ENCODE results near the gene FETUB.

The FETUB gene

GRCh38 chr3:186648851-186649250 is 8.7 kb downstream of the FETUB start:
- TF ChIP-seq JUND (IDR thresholded peaks at IDR 0.05; ENCODE audit: low read depth) = no peak
- DNase-seq (ENCODE audit: low read depth in 1 of 2, low spot score in 1 of 2) = no peak
- in situ Hi-C loops (cut with HindIII; ENCODE audit: low pct_unique_long_range_greater_than_20kb, low sequenced_read_pairs) = no loop called here

- in situ Hi-C loops (cut with HindIII; ENCODE audit: low pct_unique_long_range_greater_than_20kb, low sequenced_read_pairs) = no loop called here
Measured at GRCh38 chr3:186651678-186652215, 11.5 kb downstream of the FETUB start.

GRCh38 chr3:186653080-186653707 is 13.0 kb downstream of the FETUB start:
- no peak for DNase-seq (ENCODE audit: low read depth in 1 of 2, low spot score in 1 of 2)
- in situ Hi-C loops (cut with HindIII; ENCODE audit: low pct_unique_long_range_greater_than_20kb, low sequenced_read_pairs) = no loop called here
- no peak for TF ChIP-seq JUND (IDR thresholded peaks at IDR 0.05; ENCODE audit: low read depth)

More at GRCh38 chr3:186651678-186652215, 11.5 kb downstream of the FETUB start:
- TF ChIP-seq JUND (IDR thresholded peaks at IDR 0.05; ENCODE audit: low read depth) = no peak
- no peak for DNase-seq (ENCODE audit: low read depth in 1 of 2, low spot score in 1 of 2)

DNA sequence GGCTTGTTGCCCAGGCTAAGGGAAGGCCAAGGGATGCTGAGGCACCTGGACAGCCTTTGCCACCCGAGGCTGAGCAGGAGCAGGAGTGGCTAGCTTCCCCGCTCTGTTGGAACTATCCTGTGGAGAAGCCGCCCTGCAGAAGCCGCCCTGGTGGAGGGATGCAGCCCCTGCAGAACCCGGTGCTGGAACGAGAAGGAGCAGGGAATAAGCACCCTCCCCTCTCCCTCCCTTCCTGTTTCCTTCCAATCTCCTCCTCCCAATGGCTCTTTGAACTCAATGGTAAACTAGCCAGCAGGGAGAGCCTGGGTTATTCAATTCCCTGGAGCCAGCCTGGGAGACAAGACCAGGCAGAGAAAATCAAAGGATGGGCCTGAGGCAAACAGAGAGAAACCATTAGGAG is 13.8 kb downstream of the FETUB start:
- no peak for TF ChIP-seq JUND (IDR thresholded peaks at IDR 0.05; ENCODE audit: low read depth)
- DNase-seq (ENCODE audit: low read depth in 1 of 2, low spot score in 1 of 2) = peak in 1 of 2 experiments; percentile 26

GRCh38 chr3:186663361-186664118 is 23.3 kb downstream of the FETUB start:
- TF ChIP-seq JUND (IDR thresholded peaks at IDR 0.05; ENCODE audit: low read depth) = no peak
- no peak for DNase-seq (ENCODE audit: low read depth in 1 of 2, low spot score in 1 of 2)
- in situ Hi-C loops (cut with HindIII; ENCODE audit: low pct_unique_long_range_greater_than_20kb, low sequenced_read_pairs) = no loop called here

More for the DNA sequence above, 13.8 kb downstream of the FETUB start:
- in situ Hi-C loops (cut with HindIII; ENCODE audit: low pct_unique_long_range_greater_than_20kb, low sequenced_read_pairs) = no loop called here

GRCh38 chr3:186664119-186664495 is 23.9 kb downstream of the FETUB start:
- DNase-seq (ENCODE audit: low read depth in 1 of 2, low spot score in 1 of 2) = no peak
- no peak for TF ChIP-seq JUND (IDR thresholded peaks at IDR 0.05; ENCODE audit: low read depth)
- in situ Hi-C loops (cut with HindIII; ENCODE audit: low pct_unique_long_range_greater_than_20kb, low sequenced_read_pairs) = no loop called here

DNA sequence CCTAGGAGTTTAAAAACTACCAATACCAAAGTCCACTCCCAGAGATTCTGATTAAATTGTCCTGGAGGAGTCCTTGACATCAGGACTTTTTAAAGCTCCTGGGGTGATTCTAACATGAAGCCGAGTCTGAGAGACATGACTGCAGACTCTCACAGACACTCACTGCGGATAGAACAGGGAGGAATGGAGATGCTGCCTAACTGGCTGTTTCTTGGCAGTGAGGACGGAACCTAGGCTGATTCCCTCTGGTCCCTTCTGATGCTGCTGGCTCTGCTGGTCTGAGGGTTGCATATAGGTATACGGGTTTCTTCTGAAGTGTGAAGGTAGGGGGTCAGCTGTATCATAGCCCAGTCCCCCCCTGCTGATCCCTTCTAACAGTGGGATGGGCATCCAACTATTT is 24.3 kb downstream of the FETUB start:
- in situ Hi-C loops (cut with HindIII; ENCODE audit: low pct_unique_long_range_greater_than_20kb, low sequenced_read_pairs) = no loop called here
- TF ChIP-seq JUND (IDR thresholded peaks at IDR 0.05; ENCODE audit: low read depth) = no peak
- no peak for DNase-seq (ENCODE audit: low read depth in 1 of 2, low spot score in 1 of 2)

GRCh38 chr3:186665625-186666188 is 25.5 kb downstream of the FETUB start, which contains the start of gene HRG:
TSS of gene HRG (plus strand) at chr3:186666014. CDS start at chr3:186666032, 18 bp downstream.
- TF ChIP-seq JUND (IDR thresholded peaks at IDR 0.05; ENCODE audit: low read depth) = no peak
- in situ Hi-C loops (cut with HindIII; ENCODE audit: low pct_unique_long_range_greater_than_20kb, low sequenced_read_pairs) = no loop called here
- no peak for DNase-seq (ENCODE audit: low read depth in 1 of 2, low spot score in 1 of 2)

GRCh38 chr3:186668426-186668825 is 28.2 kb downstream of the FETUB start:
- in situ Hi-C loops (cut with HindIII; ENCODE audit: low pct_unique_long_range_greater_than_20kb, low sequenced_read_pairs) = no loop called here
- TF ChIP-seq JUND (IDR thresholded peaks at IDR 0.05; ENCODE audit: low read depth) = no peak
- no peak for DNase-seq (ENCODE audit: low read depth in 1 of 2, low spot score in 1 of 2)

DNA sequence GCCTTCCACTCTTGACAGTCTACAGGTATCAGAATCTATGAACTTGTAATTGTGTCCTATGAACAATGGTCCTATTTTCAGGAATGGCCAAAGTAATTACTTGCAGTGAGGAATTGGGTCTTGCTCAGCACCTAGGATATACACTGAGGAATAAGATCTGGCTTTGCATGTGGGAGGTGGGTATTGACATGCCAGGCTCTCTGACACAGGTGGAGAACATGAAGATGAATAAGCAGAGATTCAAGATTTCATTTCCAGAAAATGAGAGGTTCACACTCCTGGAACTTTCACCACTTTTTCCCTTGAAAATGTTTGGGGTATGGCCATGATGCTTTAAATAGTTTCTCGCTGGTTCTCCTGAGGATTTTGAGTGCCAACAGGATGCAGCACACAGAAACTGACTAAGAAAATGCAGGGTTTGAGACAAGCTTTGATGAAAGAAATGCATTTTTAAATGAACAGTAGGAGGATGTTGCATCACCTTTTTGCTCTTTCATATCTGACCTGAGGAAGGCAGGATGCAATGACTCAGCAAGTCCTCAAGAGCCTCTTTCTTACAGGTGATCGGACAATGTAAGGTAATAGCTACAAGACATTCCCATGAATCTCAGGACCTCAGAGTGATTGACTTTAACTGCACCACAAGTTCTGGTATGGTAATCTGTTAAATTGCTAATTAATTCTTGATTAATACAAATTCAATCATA is 29.3 kb downstream of the FETUB start:
- TF ChIP-seq JUND (IDR thresholded peaks at IDR 0.05; ENCODE audit: low read depth) = no peak
- DNase-seq (ENCODE audit: low read depth in 1 of 2, low spot score in 1 of 2) = no peak

GRCh38 chr3:186670155-186670554 is 30.0 kb downstream of the FETUB start:
- in situ Hi-C loops (cut with HindIII; ENCODE audit: low pct_unique_long_range_greater_than_20kb, low sequenced_read_pairs) = no loop called here
- TF ChIP-seq JUND (IDR thresholded peaks at IDR 0.05; ENCODE audit: low read depth) = no peak
- no peak for DNase-seq (ENCODE audit: low read depth in 1 of 2, low spot score in 1 of 2)

More for the DNA sequence above, 29.3 kb downstream of the FETUB start:
- in situ Hi-C loops (cut with HindIII; ENCODE audit: low pct_unique_long_range_greater_than_20kb, low sequenced_read_pairs) = no loop called here

- TF ChIP-seq JUND (IDR thresholded peaks at IDR 0.05; ENCODE audit: low read depth) = no peak
- in situ Hi-C loops (cut with HindIII; ENCODE audit: low pct_unique_long_range_greater_than_20kb, low sequenced_read_pairs) = no loop called here
- no peak for DNase-seq (ENCODE audit: low read depth in 1 of 2, low spot score in 1 of 2)
Measured at GRCh38 chr3:186671051-186671450, 30.9 kb downstream of the FETUB start.
